B cell (primary cell): Measurements from ENCODE around the gene CLCF1. TPM values are rescaled to one million over a fixed set of nuclear protein-coding genes. Genes with fewer than 3 reads are reported as not detected.

Experiments
- ATAC-seq: fragments of 200-7000 bp; cut with Tn5 transposase; one replicate; pipeline ENCODE4 v1.10.0; 2021; ENCODE audit warnings: low read depth, mild to moderate bottlenecking, moderate number of reproducible peaks, moderate library complexity
- CTCF ChIA-PET: fragments of 350-600 bp; sonication (Branson Sonifier 250); formaldehyde crosslinking; loops from one replicate; lab custom pipeline; 2021; ENCODE audit warnings: antibody characterized with exemption, inconsistent platforms; lab: Charles Lee
- POLR2A ChIA-PET: fragments of 350-600 bp; sonication (Branson Sonifier 250); formaldehyde crosslinking; loops from one replicate; lab custom pipeline; 2021; ENCODE audit warnings: antibody characterized with exemption; lab: Charles Lee
- DNase-seq: peaks from one replicate; pipeline ENCODE4 v3.0.0; 2013
- H2AFZ ChIP-seq: 2 replicates; pipeline ENCODE4 v1.6.1; 2012; ENCODE audit warnings: mild to moderate bottlenecking, low read depth, low read length; ENCODE audit not compliant: insufficient read depth, poor library complexity, severe bottlenecking
- H3K27ac ChIP-seq, 2 donors: 1 replicate in 1 of 2; 2 replicates in 1 of 2; pipeline ENCODE4 v1.5.1; 2012 to 2013; ENCODE audit warnings: low read length in 2 of 2, mild to moderate bottlenecking in 2 of 2, moderate library complexity in 1 of 2
- H3K27me3 ChIP-seq, 4 experiments: fragments of 200-600 bp in 1 of 4; sonication (generic) in 1 of 4; replicated peaks in 1 of 4; 1 replicate in 2 of 4; 2 replicates in 2 of 4; pipeline versions ENCODE4 v1.6.1 to v1.7.0; 2013 to 2016; ENCODE audit warnings: low read length in 3 of 4, mild to moderate bottlenecking in 2 of 4, mixed read lengths in 1 of 4, moderate library complexity in 1 of 4; ENCODE audit not compliant: insufficient read depth in 4 of 4, control insufficient read depth in 3 of 4; ENCODE audit errors: control extremely low read depth in 1 of 4
- H3K36me3 ChIP-seq, 2 experiments: replicated peaks in 1 of 2; 1 replicate in 1 of 2; 2 replicates in 1 of 2; pipeline versions ENCODE4 v1.6.1 to v1.7.1; 2013; ENCODE audit warnings: low read length in 1 of 2; ENCODE audit not compliant: insufficient read depth in 2 of 2, control insufficient read depth in 1 of 2; ENCODE audit errors: control extremely low read depth in 1 of 2, extremely low read depth in 1 of 2
- H3K4me1 ChIP-seq, 2 donors: fragments of 200-600 bp in 1 of 2; sonication (generic) in 1 of 2; 1 replicate in 1 of 2; 2 replicates in 1 of 2; pipeline versions ENCODE4 v1.5.1 to v1.6.1; 2013 to 2017; ENCODE audit warnings: low read length in 2 of 2; ENCODE audit not compliant: control insufficient read depth in 2 of 2, insufficient read depth in 2 of 2
- H3K4me2 ChIP-seq: replicated peaks from 2 replicates; pipeline ENCODE3; 2012; ENCODE audit warnings: mild to moderate bottlenecking, low read depth, low read length; ENCODE audit not compliant: poor library complexity, severe bottlenecking
- H3K4me3 ChIP-seq, 5 experiments: fragments of 200-600 bp in 1 of 5; sonication (generic) in 1 of 5; 1 replicate in 3 of 5; 2 replicates in 2 of 5; pipeline versions ENCODE4 v1.5.1 to v1.7.0; 2011 to 2016; ENCODE audit warnings: low read length in 4 of 5, mild to moderate bottlenecking in 4 of 5, low read depth in 2 of 5, control low read depth in 1 of 5, moderate library complexity in 1 of 5; ENCODE audit not compliant: insufficient read depth in 1 of 5; ENCODE audit errors: control extremely low read depth in 1 of 5, extremely low read depth in 1 of 5
- H3K79me2 ChIP-seq: fragments of 200-600 bp; sonication (generic); one replicate; pipeline ENCODE4 v1.6.0; 2016; ENCODE audit warnings: low read length; ENCODE audit not compliant: control insufficient read depth, insufficient read depth
- H3K9ac ChIP-seq: fragments of 200-600 bp; sonication (generic); 2 replicates; pipeline ENCODE4 v1.6.1; 2017; ENCODE audit warnings: mild to moderate bottlenecking, low read length, moderate library complexity
- H3K9me3 ChIP-seq, 3 donors: one replicate each; pipeline versions ENCODE4 v1.6.1 to v1.7.1; 2013; ENCODE audit warnings: low read length in 2 of 3; ENCODE audit not compliant: control insufficient read depth in 2 of 3, insufficient read depth in 1 of 3; ENCODE audit errors: control extremely low read depth in 1 of 3
- H4K20me1 ChIP-seq: 2 replicates; pipeline ENCODE4 v1.6.0; 2012; ENCODE audit warnings: mild to moderate bottlenecking, low read length; ENCODE audit not compliant: insufficient read depth, control insufficient read depth, poor library complexity, severe bottlenecking
- H3K27ac Mint-ChIP-seq: one replicate; pipeline ENCODE4 v1.8.0; 2021; ENCODE audit warnings: mixed read lengths
- H3K27me3 Mint-ChIP-seq: one replicate; pipeline ENCODE4 v1.8.0; 2021; ENCODE audit warnings: mixed read lengths
- H3K4me1 Mint-ChIP-seq: one replicate; pipeline ENCODE4 v1.8.0; 2021; ENCODE audit warnings: mixed read lengths
- H3K4me3 Mint-ChIP-seq: one replicate; pipeline ENCODE4 v1.8.0; 2021; ENCODE audit warnings: mixed read lengths
- H3K9me3 Mint-ChIP-seq: one replicate; pipeline ENCODE4 v1.8.0; 2022; ENCODE audit warnings: mixed read lengths; ENCODE audit not compliant: insufficient read depth
- CTCF ChIP-seq: fragments of 200-600 bp; IDR thresholded peaks from one replicate; pipeline ENCODE4 v1.8.0; 2022; ENCODE audit warnings: antibody characterized with exemption, mild to moderate bottlenecking
- EZH2 ChIP-seq: IDR thresholded peaks from 2 replicates; pipeline ENCODE4 v1.6.1; 2012; ENCODE audit warnings: borderline replicate concordance, low read depth, mild to moderate bottlenecking, moderate library complexity, low read length; ENCODE audit not compliant: insufficient read depth, poor library complexity, severe bottlenecking
- WGBS: methylation state at CpG from one replicate; pipeline ENCODE4 v1.1.5; 2013; ENCODE audit warnings: missing lambda C conversion rate; ENCODE audit not compliant: insufficient coverage; 5-methylcytosine and 5-hydroxymethylcytosine counted together
- intact Hi-C: fragments of 100-400 bp; cut with micrococcal nuclease; formaldehyde crosslinking; loops from one replicate; pipeline ENCODE4 v1.10.0; 2022
- polyA plus RNA-seq: library from polyadenylated mRNA; depleted of rRNA; stranded (reverse); fragments of >200 nt; gene quantifications from 2 replicates; pipeline ENCODE4 v1.2.3, GENCODE V29; 2012
- total RNA-seq, 2 donors: library from RNA; stranded (reverse); fragments of 120-200 nt in 1 of 2; gene quantifications; 1 replicate in 1 of 2; 2 replicates in 1 of 2; pipeline versions ENCODE4 v1.2.3 to v1.2.4, GENCODE V29; 2013 to 2022

The CLCF1 gene
- total and polyA plus RNA-seq, 2 donors (not counting 1 experiment from before 2014, with no cell fraction given) = 29.1 to 44.6 TPM

- Histone ChIP-seq H3K36me3 (no peaks in the 10 kb centered on the region), H3K79me2 (peaks cover 35% of the 10 kb centered on the region), H3K4me2 (no peak overlapping the region), H3K27me3 (no peaks in the 10 kb centered on the region), H3K9me3 (no peaks in the 10 kb centered on the region), H2AFZ (no peak overlapping the region), H3K4me1 (peaks cover 8 to 28% of the 10 kb centered on the region in 2 donors), H3K4me3 (no peak overlapping the region), H3K9ac (no peak overlapping the region), H3K27ac (no peak overlapping the region), H4K20me1 (peaks cover 19% of the 10 kb centered on the region)
- TF ChIP-seq CTCF (no peak), EZH2 (no peak)
- ATAC-seq (no peak), DNase-seq (no peak)
- intact Hi-C loops = no loop called here
- ChIA-PET POLR2A (interaction anchor here (1.5 kb wide), 1 partner anchor 34 kb away, joined by 5 read pairs; the partner anchor contains the start of gene POLD4), CTCF (interaction anchor here (0.5 to 42.2 kb wide), 10 partner anchors 9 to 313 kb away, joined by 3 to 2379 read pairs (median 3); partner anchors contain the start of genes CLCF1, GRK2, POLD4 and PPP1CA)
- no peak overlapping the region for H3K4me3 Mint-ChIP-seq
- peaks cover 24% of the 10 kb centered on the region for H3K4me1 Mint-ChIP-seq
- no peak overlapping the region for H3K27ac Mint-ChIP-seq
- no CpG with 5 or more reads among the region's 6 CpGs for WGBS
- H3K9me3 Mint-ChIP-seq = no peaks in the 10 kb centered on the region
- no peaks in the 10 kb centered on the region for H3K27me3 Mint-ChIP-seq
Observed at GRCh38 chr11:67387518-67387917, 14.1 kb upstream of the CLCF1 start.

DNA sequence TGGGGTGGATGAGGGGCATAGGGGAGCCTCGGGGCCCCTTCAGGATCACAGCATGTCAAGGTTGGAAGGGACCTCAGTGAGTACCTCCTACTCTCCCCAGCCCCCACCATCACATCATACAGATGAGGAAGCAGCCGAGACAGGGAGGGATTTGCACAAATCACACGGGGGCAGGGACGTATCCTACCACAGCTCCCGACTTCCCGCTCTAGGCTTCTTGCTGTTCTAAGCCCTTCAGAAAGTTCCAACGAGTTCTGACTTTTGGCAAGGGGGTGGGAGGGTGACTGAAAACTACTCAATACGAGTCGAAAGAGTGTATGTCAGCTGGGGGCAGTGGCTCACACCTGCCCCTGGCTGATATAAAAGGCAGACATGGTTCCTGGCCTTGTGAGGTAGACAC, 13.7 kb upstream of the CLCF1 start:
- intact Hi-C loops = no loop called here
- no peak overlapping the region for H3K27ac Mint-ChIP-seq
- 30% methylated on average over 2 of the region's 9 CpGs for WGBS
- H3K27me3 Mint-ChIP-seq = no peaks in the 10 kb centered on the region
- no peaks in the 10 kb centered on the region for H3K36me3 ChIP-seq
- peaks cover 10 to 29% of the 10 kb centered on the region in 2 donors for H3K4me1 ChIP-seq
- H3K27me3 ChIP-seq = no peaks in the 10 kb centered on the region
- POLR2A ChIA-PET = interaction anchor here (0.7 to 1.5 kb wide), 4 partner anchors 11 to 928 kb away, joined by 4 to 8 read pairs (median 4); partner anchors contain the start of gene POLD4
- no peak overlapping the region for H3K4me3 Mint-ChIP-seq
- peaks cover 15% of the 10 kb centered on the region for H4K20me1 ChIP-seq
- no peak overlapping the region for H3K4me2 ChIP-seq
- no peak overlapping the region for H3K4me3 ChIP-seq
- CTCF ChIA-PET = interaction anchor here (0.9 to 42.2 kb wide), 11 partner anchors 8 to 306 kb away, joined by 3 to 2379 read pairs (median 3); partner anchors contain the start of genes CLCF1, GRK2, POLD4 and PPP1CA
- ATAC-seq (no peak), DNase-seq (no peak)
- H3K27ac ChIP-seq = no peak overlapping the region
- TF ChIP-seq CTCF (no peak), EZH2 (no peak)
- no peak overlapping the region for H3K9ac ChIP-seq
- H3K9me3 Mint-ChIP-seq = no peaks in the 10 kb centered on the region
- no peak overlapping the region for H2AFZ ChIP-seq
- no peaks in the 10 kb centered on the region for H3K9me3 ChIP-seq
- peaks cover 25% of the 10 kb centered on the region for H3K4me1 Mint-ChIP-seq
- H3K79me2 ChIP-seq = peaks cover 35% of the 10 kb centered on the region
